ENCODE measurements around the gene ID1.
"Not testable (repeated sequence)": the region's sequence is repeated elsewhere in the genome, so short reads cannot be mapped to it uniquely, and the experiment has no call there.

Gene ID1

DNA sequence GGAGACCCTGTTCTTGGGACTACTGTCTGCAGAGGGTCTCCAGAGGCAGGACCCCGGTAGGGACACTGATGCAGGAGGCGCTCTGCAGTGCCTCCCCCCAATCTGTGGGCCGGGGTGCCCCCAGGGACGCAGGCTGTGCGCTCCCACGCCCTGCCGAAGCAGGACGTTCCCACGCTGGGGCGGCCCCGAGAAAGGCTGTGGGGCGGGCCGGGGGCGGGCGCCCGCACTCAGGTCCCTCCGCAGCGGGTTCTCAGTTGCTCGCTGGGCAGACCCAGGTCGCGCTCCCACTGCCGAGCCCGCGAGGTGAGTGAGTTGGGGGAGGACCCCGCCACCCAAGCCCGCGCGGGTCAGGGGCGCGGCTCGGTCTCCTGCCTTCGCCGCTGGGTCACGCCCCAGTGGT, 32.6 kb downstream of the ID1 start, which contains the start of gene COX4I2:
COX4I2 (plus strand) TSS at position 253 of the 400 bp plus-strand sequence. CDS start 1,106 bp downstream, outside the sequence.
- no peak for DNase-seq (ENCODE audit: low read depth, low spot score)

DNA sequence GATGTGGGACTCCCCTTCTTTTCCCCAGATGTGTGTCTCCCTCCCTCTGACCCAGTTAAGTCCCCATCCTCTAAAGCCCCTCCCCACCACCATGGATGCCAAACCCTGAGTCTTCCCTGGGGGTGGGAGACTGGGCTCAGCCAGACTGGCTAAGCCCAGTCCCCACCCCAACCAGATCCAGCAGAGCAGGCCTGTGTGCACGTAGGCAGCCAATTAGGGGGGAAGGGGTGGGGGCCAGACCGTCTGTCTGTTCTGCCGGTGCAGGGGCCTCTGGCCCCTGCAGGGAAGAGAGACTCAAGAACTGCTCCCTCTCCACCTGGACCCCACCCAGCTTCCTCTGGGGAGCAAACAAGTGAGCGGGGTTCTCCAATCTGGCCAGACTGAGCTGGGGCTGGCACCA, 33.2 kb downstream of the ID1 start:
- no peak for DNase-seq (ENCODE audit: low read depth, low spot score)

DNA sequence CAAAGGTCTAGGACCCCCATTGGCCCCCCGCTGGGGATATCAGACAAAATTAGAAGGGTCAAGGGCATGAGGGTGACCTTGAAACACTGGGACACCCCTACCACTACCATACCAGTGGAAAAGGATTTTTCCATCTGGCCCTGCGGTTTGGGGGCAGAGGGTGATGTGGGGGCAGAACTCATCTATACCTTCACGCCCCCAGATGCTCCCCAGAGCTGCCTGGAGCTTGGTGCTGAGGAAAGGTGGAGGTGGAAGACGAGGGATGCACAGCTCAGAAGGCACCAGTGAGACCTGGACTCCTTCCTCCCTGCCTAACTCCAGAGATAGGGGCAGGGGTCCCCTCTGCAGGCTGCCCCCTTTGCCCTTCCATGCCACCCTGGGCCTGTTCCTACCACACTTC, 33.7 kb downstream of the ID1 start:
- DNase-seq (ENCODE audit: low read depth, low spot score), result no peak

DNA sequence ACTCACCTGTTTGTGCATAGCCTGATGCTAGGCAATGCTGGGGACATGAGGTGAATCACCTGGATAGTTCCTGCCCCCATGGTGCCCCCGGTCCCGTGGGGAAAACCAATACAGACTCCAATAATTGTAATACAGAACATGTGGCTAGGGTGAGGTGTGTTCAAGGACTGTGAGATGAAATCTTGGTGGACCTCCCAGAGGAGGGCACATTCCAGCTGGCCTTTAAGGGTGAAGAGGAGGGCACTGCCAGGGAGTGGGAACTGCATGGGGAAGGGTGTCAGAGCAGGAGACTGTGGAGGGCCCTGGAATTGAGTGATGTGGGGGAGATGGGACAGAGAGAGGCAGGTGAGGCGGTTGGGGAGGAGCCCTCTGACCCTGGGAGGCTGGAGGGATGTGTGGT, 35.2 kb downstream of the ID1 start:
- DNase-seq (ENCODE audit: low read depth, low spot score), result no peak

DNA sequence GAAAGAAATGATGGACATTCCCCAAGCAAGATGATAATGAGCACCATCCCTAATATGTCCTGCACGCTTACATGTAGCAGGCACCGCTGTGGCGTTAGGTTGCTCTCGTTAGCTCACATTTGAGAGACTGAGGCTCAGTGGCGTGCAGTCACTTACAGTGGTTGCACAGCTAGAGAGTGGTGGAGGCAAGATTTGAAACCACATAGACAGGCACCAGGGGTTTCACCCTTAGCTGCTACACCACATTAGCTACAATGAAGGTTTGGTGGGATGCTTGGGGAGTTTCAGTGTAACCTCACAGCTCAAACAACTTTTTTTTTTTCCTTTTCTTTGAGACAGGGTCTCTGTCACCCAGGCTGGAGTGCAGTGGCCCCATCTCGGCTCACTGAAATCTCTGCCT, 36.3 kb downstream of the ID1 start:
- no peak for DNase-seq (ENCODE audit: low read depth, low spot score)

DNA sequence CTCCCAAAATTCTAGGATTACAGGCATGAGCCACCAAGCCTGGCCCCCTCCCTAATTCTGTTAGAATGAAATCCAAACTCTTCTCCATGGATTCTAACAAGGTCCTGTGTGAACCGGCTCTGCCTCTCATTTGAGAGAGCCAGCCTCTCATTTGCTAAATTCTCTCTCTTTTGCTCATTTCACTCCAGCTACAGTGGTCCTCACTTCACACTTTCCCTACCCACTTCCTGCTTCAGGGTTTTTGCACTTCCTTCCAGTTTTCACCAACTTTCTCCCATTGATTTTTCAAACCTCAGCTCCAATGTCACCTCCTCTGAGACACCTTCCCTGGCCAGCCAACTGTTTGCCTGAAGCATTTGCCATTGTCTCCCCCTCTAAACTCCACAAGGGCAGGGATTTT, 37.7 kb downstream of the ID1 start:
- DNase-seq (ENCODE audit: low read depth, low spot score), result no peak

DNA sequence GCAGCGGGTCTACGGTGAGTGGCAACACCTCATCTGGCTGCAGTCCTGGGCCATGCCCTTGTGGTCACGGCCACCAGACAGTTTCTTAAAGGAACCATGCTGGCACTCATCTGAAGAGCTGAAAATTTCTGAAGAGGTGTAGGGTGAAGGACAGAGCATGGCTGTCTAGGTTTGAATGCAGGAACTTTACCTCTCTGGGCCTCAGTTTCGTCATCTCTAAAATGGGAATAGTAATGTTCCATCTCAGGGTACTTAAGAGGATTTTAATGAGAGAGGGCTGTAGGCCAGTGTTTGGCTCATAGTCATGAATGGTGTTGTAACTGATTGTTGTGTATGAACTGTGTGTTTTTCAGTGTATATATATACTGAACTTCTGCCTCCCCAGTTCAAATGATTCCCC, 38.4 kb downstream of the ID1 start:
- DNase-seq (ENCODE audit: low read depth, low spot score), result no peak

DNA sequence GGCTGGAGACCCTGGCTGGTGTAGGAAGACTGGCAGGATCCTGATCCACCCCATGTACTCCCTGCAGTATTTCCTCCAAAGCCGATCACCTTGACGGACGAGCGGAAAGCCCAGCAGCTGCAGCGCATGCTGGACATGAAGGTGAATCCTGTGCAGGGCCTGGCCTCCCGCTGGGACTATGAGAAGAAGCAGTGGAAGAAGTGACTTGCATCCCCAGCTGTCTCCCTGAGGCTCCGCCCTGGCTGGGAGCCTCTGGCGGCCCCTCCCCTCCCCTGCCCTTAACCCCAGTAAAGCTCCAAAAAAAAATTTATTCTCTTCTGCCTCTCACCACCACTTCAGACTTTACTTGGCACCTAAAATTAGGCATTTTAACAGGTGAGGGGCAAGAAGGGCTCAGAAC, 39.6 kb downstream of the ID1 start:
- no peak for DNase-seq (ENCODE audit: low read depth, low spot score)

DNA sequence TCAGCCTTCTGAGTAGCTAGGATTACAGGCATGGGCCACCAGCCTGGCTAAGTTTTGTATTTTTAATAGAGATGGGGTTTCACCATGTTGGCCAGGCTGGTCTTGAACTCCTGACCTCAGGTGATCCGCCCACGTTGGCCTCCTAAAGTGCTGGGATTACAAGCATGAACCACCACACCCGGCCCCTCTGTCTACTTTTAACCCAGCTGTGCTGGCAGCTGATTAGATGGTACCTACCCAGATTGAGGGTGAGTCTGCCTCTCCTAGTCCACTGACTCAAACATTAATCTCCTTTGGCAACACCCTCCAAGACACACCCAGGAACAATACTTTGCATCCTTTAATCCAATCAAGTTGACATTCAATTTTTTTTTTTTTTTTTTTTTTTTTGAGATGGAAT, 43.0 kb downstream of the ID1 start:
- not testable (repeated sequence) for DNase-seq (ENCODE audit: low read depth, low spot score)

DNA sequence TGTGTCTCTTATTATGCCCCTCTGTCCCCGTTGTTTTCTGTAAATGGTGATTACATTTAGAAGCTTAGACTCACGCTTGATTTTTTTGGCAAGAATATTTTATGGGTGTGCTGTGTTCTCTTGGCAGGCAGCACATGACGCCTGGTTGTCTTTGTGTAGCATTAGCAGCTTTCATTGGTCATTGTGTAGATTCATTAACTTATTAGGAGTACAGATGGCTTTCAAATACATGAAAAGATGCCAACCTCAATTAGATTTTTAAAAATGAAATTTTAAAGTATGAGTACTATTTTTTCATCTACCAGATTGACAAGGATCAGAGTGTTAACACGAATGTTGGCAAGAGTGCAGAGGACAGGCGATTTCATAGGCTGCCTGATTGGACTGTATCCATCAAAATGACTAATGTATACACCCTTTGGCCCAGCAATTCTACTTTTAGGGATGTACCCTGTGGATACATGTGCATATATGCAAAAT, 47.9 kb downstream of the ID1 start:
- no peak for DNase-seq (ENCODE audit: low read depth, low spot score)

DNA sequence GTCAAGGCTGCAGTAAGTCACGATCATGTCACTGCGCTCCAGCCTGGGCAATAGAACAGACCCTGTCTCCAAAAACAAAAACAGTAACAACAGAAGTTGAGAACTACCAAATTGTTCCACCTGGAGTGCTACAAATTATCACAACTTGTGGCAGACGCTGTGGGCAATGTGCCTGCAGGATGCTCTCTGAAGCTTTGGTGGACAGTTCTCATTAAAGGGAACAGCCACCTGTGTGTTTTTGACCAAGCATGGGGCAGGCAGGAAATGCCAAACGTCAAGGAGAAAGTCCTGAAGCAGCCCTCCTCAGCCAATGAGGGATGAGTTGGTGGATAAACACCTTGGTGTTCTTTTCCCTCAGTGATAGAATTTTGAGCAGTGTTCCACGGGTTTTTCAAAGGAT, 48.5 kb downstream of the ID1 start:
- DNase-seq (ENCODE audit: low read depth, low spot score), result no peak

DNA sequence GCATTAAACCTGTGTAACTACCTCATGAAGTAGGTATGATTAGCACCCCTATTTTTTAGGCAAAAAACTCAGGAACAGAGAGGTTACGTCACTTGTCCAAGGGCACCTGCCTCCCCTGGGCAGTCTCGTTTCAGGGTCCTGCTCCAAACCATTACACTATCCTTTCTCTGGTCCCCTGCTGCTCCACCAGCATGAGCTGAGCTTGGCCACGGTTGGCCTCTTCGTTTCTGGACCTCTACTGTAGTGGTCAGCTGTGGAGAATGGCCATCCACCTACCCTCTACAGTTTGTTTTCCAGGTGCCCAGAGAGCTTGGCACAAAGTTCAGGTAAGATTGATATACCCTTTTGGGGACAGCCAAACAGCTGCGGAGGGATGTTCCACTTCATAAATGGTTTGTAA, 49.4 kb downstream of the ID1 start:
- DNase-seq (ENCODE audit: low read depth, low spot score), result no peak
